HepG2 (cell line): Measurements from ENCODE around the gene NUP62. TPM values are rescaled to one million over a fixed set of nuclear protein-coding genes. Genes with fewer than 3 reads are reported as not detected.

Source experiments
- ATAC-seq: fragments of 200-7000 bp; cut with Tn5 transposase; 3 replicates; pipeline ENCODE4 v1.9.1; 2020; ENCODE audit warnings: mild to moderate bottlenecking, moderate library complexity
- BruUV-seq: library from RNA; stranded (reverse); fragments of 400-500 nt; replicated peaks from 2 replicates; lab custom pipeline; 2021; lab: Mats Ljungman, UMichigan
- CTCF ChIA-PET: fragments of 300-600 bp; formaldehyde crosslinking; extraction: SDS; loops from one replicate; lab custom pipeline; 2021; ENCODE audit warnings: low total read pairs, inconsistent platforms, low intra/inter-chr PET ratio; lab: Yijun Ruan, JAX
- POLR2A ChIA-PET: fragments of 350-600 bp; sonication (Branson Sonifier 250); formaldehyde crosslinking; loops from one replicate; lab custom pipeline; 2020; ENCODE audit warnings: antibody characterized with exemption, inconsistent platforms; lab: Yijun Ruan, JAX
- DNase-seq: peaks from one replicate; pipeline ENCODE4 v3.0.0-alpha.2; 2015; ENCODE audit warnings: low spot score
- FAIRE-seq: peaks from 3 replicates; lab custom pipeline; 2011; peaks lifted over from hg19 to GRCh38; lab: Jason Lieb, UNC
- H2AFZ ChIP-seq: one replicate; pipeline ENCODE4 v1.6.1; 2011; ENCODE audit warnings: low read length, inconsistent platforms
- H3K27ac ChIP-seq: fragments of 300-600 bp; 3 replicates; pipeline ENCODE4 v1.8.0; 2011; ENCODE audit warnings: mixed run types, mild to moderate bottlenecking, mixed read lengths, low read length, inconsistent platforms; ENCODE audit not compliant: insufficient read depth; ENCODE audit errors: extremely low read length
- H3K27me3 ChIP-seq, 2 experiments: fragments of 200-600 bp in 1 of 2; 2 replicates in 1 of 2; 3 replicates in 1 of 2; pipeline versions ENCODE4 v1.6.0 to v1.8.0; 2011; ENCODE audit warnings: low read length in 2 of 2, mild to moderate bottlenecking in 2 of 2, moderate library complexity in 2 of 2, inconsistent platforms in 1 of 2; ENCODE audit not compliant: insufficient read depth in 2 of 2, control insufficient read depth in 1 of 2
- H3K36me3 ChIP-seq, 2 experiments: fragments of 200-600 bp in 1 of 2; replicated peaks in 1 of 2; 2 replicates in 1 of 2; 3 replicates in 1 of 2; pipeline versions ENCODE4 v1.5.1 to v1.8.0; 2011; ENCODE audit warnings: low read length in 2 of 2, inconsistent platforms in 1 of 2; ENCODE audit not compliant: insufficient read depth in 2 of 2, control insufficient read depth in 1 of 2
- H3K4me1 ChIP-seq: 2 replicates; pipeline ENCODE4 v1.5.1; 2012; ENCODE audit warnings: low read length, inconsistent platforms; ENCODE audit not compliant: insufficient read depth
- H3K4me2 ChIP-seq: 2 replicates; pipeline ENCODE4 v1.6.0; 2011; ENCODE audit warnings: low read depth, low read length, inconsistent platforms
- H3K4me3 ChIP-seq, 3 experiments: fragments of 200-600 bp in 1 of 3; sonication (generic), shearing (Covaris generic) in 1 of 3; replicated peaks in 1 of 3; 2 replicates each; pipeline ENCODE4 v1.5.1; 2011 to 2016; ENCODE audit warnings: low read length in 3 of 3, inconsistent platforms in 2 of 3, low read depth in 2 of 3, mild to moderate bottlenecking in 2 of 3, control low read depth in 1 of 3, mixed read lengths in 1 of 3; ENCODE audit not compliant: insufficient read depth in 1 of 3
- H3K79me2 ChIP-seq: one replicate; pipeline ENCODE4 v1.6.1; 2011; ENCODE audit warnings: low read length, inconsistent platforms; ENCODE audit not compliant: insufficient read depth
- H3K9ac ChIP-seq: 2 replicates; pipeline ENCODE4 v1.6.0; 2011; ENCODE audit warnings: mild to moderate bottlenecking, low read depth, low read length, inconsistent platforms; ENCODE audit not compliant: insufficient read depth
- H3K9me3 ChIP-seq: 2 replicates; pipeline ENCODE4 v1.5.1; 2012; ENCODE audit warnings: mild to moderate bottlenecking, low read length
- H4K20me1 ChIP-seq: 2 replicates; pipeline ENCODE4 v1.6.0; 2011; ENCODE audit warnings: inconsistent platforms, mild to moderate bottlenecking, low read length, moderate library complexity; ENCODE audit not compliant: insufficient read depth
- CBFB ChIP-seq: sonication (generic); formaldehyde crosslinking; IDR thresholded peaks from 2 replicates; pipeline ENCODE4 v1.4.0; 2020; ENCODE audit warnings: missing genetic modification reagents
- CC2D1A ChIP-seq: sonication (generic); formaldehyde crosslinking; IDR thresholded peaks from 2 replicates; pipeline ENCODE4 v1.8.1; 2023; ENCODE audit warnings: mild to moderate bottlenecking, missing genetic modification reagents
- FOXO1 ChIP-seq: sonication (generic); formaldehyde crosslinking; IDR thresholded peaks from 2 replicates; pipeline ENCODE4 v1.4.0; 2020; ENCODE audit warnings: missing genetic modification reagents
- NFKBIZ ChIP-seq: IDR thresholded peaks from 2 replicates; pipeline ENCODE4 v1.6.1; 2018; ENCODE audit warnings: missing genetic modification reagents, missing compliant biosample characterization
- RORA ChIP-seq: sonication (generic); formaldehyde crosslinking; IDR thresholded peaks from 2 replicates; pipeline ENCODE4 v1.5.0; 2020; ENCODE audit warnings: mild to moderate bottlenecking, missing genetic modification reagents, moderate library complexity
- SIN3A ChIP-seq: IDR thresholded peaks from 2 replicates; pipeline ENCODE4 v1.6.1; 2011; ENCODE audit warnings: low read depth, mild to moderate bottlenecking, control low read depth, low read length, borderline replicate concordance
- SRSF9 ChIP-seq: fragments of 200-400 bp; formaldehyde crosslinking; IDR thresholded peaks from 2 replicates; pipeline ENCODE4 v1.6.1; 2018; ENCODE audit warnings: borderline replicate concordance, mild to moderate bottlenecking, low read depth, low read length; ENCODE audit not compliant: insufficient read depth, poor library complexity, severe bottlenecking
- TBX2 ChIP-seq: sonication (generic); formaldehyde crosslinking; IDR thresholded peaks from 2 replicates; pipeline ENCODE4 v1.5.0; 2020; ENCODE audit warnings: missing genetic modification reagents, mild to moderate bottlenecking, borderline replicate concordance
- ZMYM2 ChIP-seq: sonication (generic); formaldehyde crosslinking; IDR thresholded peaks from 2 replicates; pipeline ENCODE4 v1.8.0; 2022; ENCODE audit warnings: mild to moderate bottlenecking, missing genetic modification reagents
- ZNF121 ChIP-seq: sonication (generic); formaldehyde crosslinking; IDR thresholded peaks from 2 replicates; pipeline ENCODE4 v1.5.0; 2020; ENCODE audit warnings: mild to moderate bottlenecking, missing genetic modification reagents
- ZNF329 ChIP-seq: sonication (generic); formaldehyde crosslinking; IDR thresholded peaks from 2 replicates; pipeline ENCODE4 v1.9.0; 2021; ENCODE audit warnings: low read depth, mild to moderate bottlenecking, missing genetic modification reagents
- ZNF383 ChIP-seq: sonication (generic); formaldehyde crosslinking; IDR thresholded peaks from 2 replicates; pipeline ENCODE4 v1.4.0; 2020; ENCODE audit warnings: missing genetic modification reagents, mild to moderate bottlenecking, borderline replicate concordance
- ZNF557 ChIP-seq: sonication (generic); formaldehyde crosslinking; IDR thresholded peaks from 2 replicates; pipeline ENCODE4 v1.4.0; 2020; ENCODE audit warnings: missing genetic modification reagents
- ZNF598 ChIP-seq: sonication (generic); formaldehyde crosslinking; IDR thresholded peaks from 2 replicates; pipeline ENCODE4 v1.5.1; 2020; ENCODE audit warnings: mild to moderate bottlenecking, missing genetic modification reagents, borderline replicate concordance
- ZNF672 ChIP-seq: sonication (generic); formaldehyde crosslinking; IDR thresholded peaks from 2 replicates; pipeline ENCODE4 v1.8.1; 2022; ENCODE audit warnings: missing genetic modification reagents
- ZNF775 ChIP-seq: sonication (generic); formaldehyde crosslinking; IDR thresholded peaks from 2 replicates; pipeline ENCODE4 v1.4.0; 2020; ENCODE audit warnings: missing genetic modification reagents, mild to moderate bottlenecking, moderate library complexity, borderline replicate concordance
- WGBS: methylation state at CpG from one replicate; pipeline ENCODE4 v1.1.6; 2017; ENCODE audit warnings: low lambda C conversion rate; 5-methylcytosine and 5-hydroxymethylcytosine counted together
- in situ Hi-C: cut with HindIII; loops from 2 replicates; pipeline ENCODE4 v1.10.0; 2017; ENCODE audit warnings: low pct_unique_long_range_greater_than_20kb; ENCODE audit not compliant: extremely low pct_ligation_motif_present
- intact Hi-C: fragments of 100-400 bp; cut with micrococcal nuclease; formaldehyde crosslinking; loops from one replicate; pipeline ENCODE4 v1.10.0; 2022; ENCODE audit not compliant: unreplicated experiment
- polyA plus RNA-seq, 8 experiments: library from polyadenylated mRNA; depleted of rRNA in 3 of 8; stranded (reverse) in 7 of 8; unstranded in 1 of 8; fragments of >200 nt; fragmentation: Illumina TruSeq in 4 of 8; extraction: Trizol in 4 of 8; gene quantifications; 2 replicates each; pipeline versions ENCODE4 v1.2.1 to v1.2.3, GENCODE V29; 2011 to 2016; ENCODE audit warnings: low read depth in 4 of 8, missing spikeins in 1 of 8, mixed read lengths in 1 of 8; ENCODE audit not compliant: insufficient read depth in 1 of 8
- total RNA-seq, 5 experiments: library from RNA; depleted of rRNA; stranded (reverse); fragments of >200 nt; fragmentation: Illumina TruSeq; extraction: Trizol; gene quantifications; 2 replicates each; pipeline ENCODE4 v1.2.3, GENCODE V29; 2016; ENCODE audit warnings: low read depth in 1 of 5
- TF ChIP-seq, protein P1 (sequence below): IDR thresholded peaks from 2 replicates; pipeline ENCODE4 v1.6.1; 2016; ENCODE audit warnings: missing compliant biosample characterization, missing genetic modification reagents, borderline replicate concordance
- TF ChIP-seq, protein P2 (sequence below): sonication (generic); formaldehyde crosslinking; IDR thresholded peaks from 2 replicates; pipeline ENCODE4 v1.8.0; 2022; ENCODE audit warnings: missing genetic modification reagents, mild to moderate bottlenecking, moderate library complexity, borderline replicate concordance

Gene NUP62
- total and polyA plus RNA-seq, 2 of the 13 experiments (the other 11 are each of a cell fraction or from before 2014, with no cell fraction given), result 16.5 to 41.5 TPM

GRCh38 chr19:49936549-49936948 lies 7.2 kb upstream of the NUP62 start:
- no peak overlapping the region for H2AFZ ChIP-seq
- no peaks in the 10 kb centered on the region for H4K20me1 ChIP-seq
- no peak for FAIRE-seq
- DNase-seq, result no peak
- no peaks in the 10 kb centered on the region for H3K79me2 ChIP-seq
- no peak for ATAC-seq
- in situ Hi-C loops (loop anchor here (5.0 kb wide), 1 partner anchor 41 kb away; no protein-coding TSS in a partner anchor), intact Hi-C loops (no loop called here)
- H3K4me1 ChIP-seq, result peaks cover 33% of the 10 kb centered on the region
- BruUV-seq, result no TSS peak
- POLR2A ChIA-PET, result no interaction called here
- H3K4me3 ChIP-seq, result no peak overlapping the region
- no peaks in the 10 kb centered on the region for H3K9me3 ChIP-seq
- 9% methylated on average over 5 of the region's 5 CpGs for WGBS
- H3K4me2 ChIP-seq, result no peak overlapping the region
- H3K27me3 ChIP-seq, result no peaks in the 10 kb centered on the region
- peaks cover 0 to 3% of the 10 kb centered on the region in 2 experiments; a peak in 1 of 5 replicates for H3K36me3 ChIP-seq
- H3K27ac ChIP-seq, result no peak overlapping the region
- CTCF ChIA-PET, result interaction anchor here (3.2 kb wide), 1 partner anchor 47 kb away, joined by 91 read pairs; no protein-coding TSS in a partner anchor
- no peak overlapping the region for H3K9ac ChIP-seq
- TF ChIP-seq ZNF598 (CRISPR knock-in tag), result no peak
- TF ChIP-seq TBX2 (CRISPR knock-in tag), result no peak
- TF ChIP-seq NFKBIZ (CRISPR knock-in tag), result no peak
- TF ChIP-seq CBFB (CRISPR knock-in tag), result no peak
- no peak for TF ChIP-seq FOXO1 (CRISPR knock-in tag)
- no peak for TF ChIP-seq ZNF383
- no peak for TF ChIP-seq ZNF672 (CRISPR knock-in tag)
- TF ChIP-seq ZNF775 (CRISPR knock-in tag), result no peak
- no peak for TF ChIP-seq RORA
- TF ChIP-seq, protein P1, sequence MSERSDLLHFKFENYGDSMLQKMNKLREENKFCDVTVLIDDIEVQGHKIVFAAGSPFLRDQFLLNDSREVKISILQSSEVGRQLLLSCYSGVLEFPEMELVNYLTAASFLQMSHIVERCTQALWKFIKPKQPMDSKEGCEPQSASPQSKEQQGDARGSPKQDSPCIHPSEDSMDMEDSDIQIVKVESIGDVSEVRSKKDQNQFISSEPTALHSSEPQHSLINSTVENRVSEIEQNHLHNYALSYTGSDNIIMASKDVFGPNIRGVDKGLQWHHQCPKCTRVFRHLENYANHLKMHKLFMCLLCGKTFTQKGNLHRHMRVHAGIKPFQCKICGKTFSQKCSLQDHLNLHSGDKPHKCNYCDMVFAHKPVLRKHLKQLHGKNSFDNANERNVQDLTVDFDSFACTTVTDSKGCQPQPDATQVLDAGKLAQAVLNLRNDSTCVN (CRISPR knock-in tag), result no peak
- no peak for TF ChIP-seq SRSF9
- TF ChIP-seq ZNF329 (CRISPR knock-in tag), result no peak
- TF ChIP-seq SIN3A, result no peak
- no peak for TF ChIP-seq ZNF557 (CRISPR knock-in tag)
- TF ChIP-seq, protein P2, sequence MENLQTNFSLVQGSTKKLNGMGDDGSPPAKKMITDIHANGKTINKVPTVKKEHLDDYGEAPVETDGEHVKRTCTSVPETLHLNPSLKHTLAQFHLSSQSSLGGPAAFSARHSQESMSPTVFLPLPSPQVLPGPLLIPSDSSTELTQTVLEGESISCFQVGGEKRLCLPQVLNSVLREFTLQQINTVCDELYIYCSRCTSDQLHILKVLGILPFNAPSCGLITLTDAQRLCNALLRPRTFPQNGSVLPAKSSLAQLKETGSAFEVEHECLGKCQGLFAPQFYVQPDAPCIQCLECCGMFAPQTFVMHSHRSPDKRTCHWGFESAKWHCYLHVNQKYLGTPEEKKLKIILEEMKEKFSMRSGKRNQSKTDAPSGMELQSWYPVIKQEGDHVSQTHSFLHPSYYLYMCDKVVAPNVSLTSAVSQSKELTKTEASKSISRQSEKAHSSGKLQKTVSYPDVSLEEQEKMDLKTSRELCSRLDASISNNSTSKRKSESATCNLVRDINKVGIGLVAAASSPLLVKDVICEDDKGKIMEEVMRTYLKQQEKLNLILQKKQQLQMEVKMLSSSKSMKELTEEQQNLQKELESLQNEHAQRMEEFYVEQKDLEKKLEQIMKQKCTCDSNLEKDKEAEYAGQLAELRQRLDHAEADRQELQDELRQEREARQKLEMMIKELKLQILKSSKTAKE, result no peak
- no peak for TF ChIP-seq CC2D1A (CRISPR knock-in tag)
- TF ChIP-seq ZMYM2 (CRISPR knock-in tag), result no peak
- no peak for TF ChIP-seq ZNF121
